Peyer's patch (tissue), 4 donors: Measurements from ENCODE around the gene ARHGAP27.

ENCODE experiments used
- POLR2A ChIP-seq, 2 donors: fragments of 450-650 bp; IDR thresholded peaks; one replicate each; pipeline ENCODE4 v1.5.1; 2017; ENCODE audit warnings: antibody characterized with exemption in 2 of 2, mild to moderate bottlenecking in 2 of 2, moderate library complexity in 2 of 2
- TF ChIP-seq, protein P1 (sequence below), 6 experiments: fragments of 450-650 bp in 4 of 6; fragments of 200-600 bp in 2 of 6; sonication (generic) in 1 of 6; IDR thresholded peaks; one replicate each; pipeline ENCODE4 v1.5.1; 2017 to 2019; ENCODE audit warnings: antibody characterized with exemption in 6 of 6, mild to moderate bottlenecking in 3 of 6, moderate library complexity in 1 of 6

- TF ChIP-seq, protein P1, sequence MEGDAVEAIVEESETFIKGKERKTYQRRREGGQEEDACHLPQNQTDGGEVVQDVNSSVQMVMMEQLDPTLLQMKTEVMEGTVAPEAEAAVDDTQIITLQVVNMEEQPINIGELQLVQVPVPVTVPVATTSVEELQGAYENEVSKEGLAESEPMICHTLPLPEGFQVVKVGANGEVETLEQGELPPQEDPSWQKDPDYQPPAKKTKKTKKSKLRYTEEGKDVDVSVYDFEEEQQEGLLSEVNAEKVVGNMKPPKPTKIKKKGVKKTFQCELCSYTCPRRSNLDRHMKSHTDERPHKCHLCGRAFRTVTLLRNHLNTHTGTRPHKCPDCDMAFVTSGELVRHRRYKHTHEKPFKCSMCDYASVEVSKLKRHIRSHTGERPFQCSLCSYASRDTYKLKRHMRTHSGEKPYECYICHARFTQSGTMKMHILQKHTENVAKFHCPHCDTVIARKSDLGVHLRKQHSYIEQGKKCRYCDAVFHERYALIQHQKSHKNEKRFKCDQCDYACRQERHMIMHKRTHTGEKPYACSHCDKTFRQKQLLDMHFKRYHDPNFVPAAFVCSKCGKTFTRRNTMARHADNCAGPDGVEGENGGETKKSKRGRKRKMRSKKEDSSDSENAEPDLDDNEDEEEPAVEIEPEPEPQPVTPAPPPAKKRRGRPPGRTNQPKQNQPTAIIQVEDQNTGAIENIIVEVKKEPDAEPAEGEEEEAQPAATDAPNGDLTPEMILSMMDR (IDR thresholded peaks at IDR 0.05): no peak
- TF ChIP-seq POLR2A (IDR thresholded peaks at IDR 0.05): no peak
Measured at GRCh38 chr17:45427181-45427835, 5.4 kb downstream of the ARHGAP27 start.
